WERI-Rb-1 (cell line): Measurements from ENCODE around the gene PLEKHA4.

Source experiments
- DNase-seq: peaks from one replicate; pipeline ENCODE4 v3.0.0-alpha.2; 2020
- H3K27ac ChIP-seq: fragments of 250-450 bp; sonication (Bioruptor Pico); 2 replicates; pipeline ENCODE4 v1.5.1; 2020; ENCODE audit warnings: mild to moderate bottlenecking, moderate library complexity
- H3K27me3 ChIP-seq: fragments of 250-450 bp; sonication (Bioruptor Pico); 2 replicates; pipeline ENCODE4 v1.5.1; 2021; ENCODE audit warnings: mild to moderate bottlenecking, low read depth, moderate library complexity; ENCODE audit not compliant: insufficient read depth, severe bottlenecking
- H3K36me3 ChIP-seq: fragments of 250-450 bp; sonication (Bioruptor Pico); 2 replicates; pipeline ENCODE4 v1.5.1; 2020; ENCODE audit warnings: mild to moderate bottlenecking, moderate library complexity
- H3K4me3 ChIP-seq: 2 replicates; pipeline ENCODE4 v1.5.1; 2011; ENCODE audit warnings: low read depth, mild to moderate bottlenecking, control low read depth, low read length
- H3K9me3 ChIP-seq: fragments of 250-450 bp; sonication (Bioruptor Pico); 2 replicates; pipeline ENCODE4 v1.5.1; 2021; ENCODE audit warnings: mild to moderate bottlenecking, moderate library complexity; ENCODE audit not compliant: severe bottlenecking
- TF ChIP-seq, protein P1 (sequence below): IDR thresholded peaks from 2 replicates; pipeline ENCODE4 v1.5.1; 2011; ENCODE audit warnings: low read depth, mild to moderate bottlenecking, control low read depth, inconsistent platforms, low read length

Gene PLEKHA4

GRCh38 chr19:48867123-48867745 is 1.2 kb downstream of the PLEKHA4 start:
- no peak overlapping the region for H3K27ac ChIP-seq
- peaks cover 5% of the 10 kb centered on the region for H3K36me3 ChIP-seq
- no peak for DNase-seq
- H3K9me3 ChIP-seq: no peaks in the 10 kb centered on the region
- no peak overlapping the region for H3K4me3 ChIP-seq
- H3K27me3 ChIP-seq: no peaks in the 10 kb centered on the region
- TF ChIP-seq, protein P1, sequence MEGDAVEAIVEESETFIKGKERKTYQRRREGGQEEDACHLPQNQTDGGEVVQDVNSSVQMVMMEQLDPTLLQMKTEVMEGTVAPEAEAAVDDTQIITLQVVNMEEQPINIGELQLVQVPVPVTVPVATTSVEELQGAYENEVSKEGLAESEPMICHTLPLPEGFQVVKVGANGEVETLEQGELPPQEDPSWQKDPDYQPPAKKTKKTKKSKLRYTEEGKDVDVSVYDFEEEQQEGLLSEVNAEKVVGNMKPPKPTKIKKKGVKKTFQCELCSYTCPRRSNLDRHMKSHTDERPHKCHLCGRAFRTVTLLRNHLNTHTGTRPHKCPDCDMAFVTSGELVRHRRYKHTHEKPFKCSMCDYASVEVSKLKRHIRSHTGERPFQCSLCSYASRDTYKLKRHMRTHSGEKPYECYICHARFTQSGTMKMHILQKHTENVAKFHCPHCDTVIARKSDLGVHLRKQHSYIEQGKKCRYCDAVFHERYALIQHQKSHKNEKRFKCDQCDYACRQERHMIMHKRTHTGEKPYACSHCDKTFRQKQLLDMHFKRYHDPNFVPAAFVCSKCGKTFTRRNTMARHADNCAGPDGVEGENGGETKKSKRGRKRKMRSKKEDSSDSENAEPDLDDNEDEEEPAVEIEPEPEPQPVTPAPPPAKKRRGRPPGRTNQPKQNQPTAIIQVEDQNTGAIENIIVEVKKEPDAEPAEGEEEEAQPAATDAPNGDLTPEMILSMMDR: no peak

DNA sequence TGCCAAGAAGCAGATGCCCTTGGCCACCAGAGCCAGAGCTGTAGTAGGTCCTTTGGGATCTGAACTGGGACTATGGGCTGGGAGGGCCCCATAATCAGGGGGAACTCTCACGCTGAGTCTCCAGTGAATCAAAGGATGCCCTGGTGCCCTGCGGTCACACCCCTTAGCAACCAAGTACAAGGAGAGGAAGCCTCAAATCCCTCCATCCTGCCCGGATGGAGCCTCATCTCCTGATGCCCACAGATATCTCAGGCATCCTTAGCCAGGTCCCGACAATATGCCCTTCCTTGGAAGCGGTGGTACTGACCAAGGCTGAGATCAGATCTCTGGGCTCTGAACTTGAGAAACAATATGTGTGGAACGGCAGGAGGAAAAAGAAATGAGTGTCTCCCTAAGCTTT is 1.7 kb downstream of the PLEKHA4 start:
- TF ChIP-seq, protein P1: no peak
- Histone ChIP-seq H3K27me3 (no peaks in the 10 kb centered on the region), H3K4me3 (no peak overlapping the region), H3K9me3 (no peaks in the 10 kb centered on the region), H3K36me3 (peaks cover 5% of the 10 kb centered on the region), H3K27ac (no peak overlapping the region)
- DNase-seq: no peak

DNA sequence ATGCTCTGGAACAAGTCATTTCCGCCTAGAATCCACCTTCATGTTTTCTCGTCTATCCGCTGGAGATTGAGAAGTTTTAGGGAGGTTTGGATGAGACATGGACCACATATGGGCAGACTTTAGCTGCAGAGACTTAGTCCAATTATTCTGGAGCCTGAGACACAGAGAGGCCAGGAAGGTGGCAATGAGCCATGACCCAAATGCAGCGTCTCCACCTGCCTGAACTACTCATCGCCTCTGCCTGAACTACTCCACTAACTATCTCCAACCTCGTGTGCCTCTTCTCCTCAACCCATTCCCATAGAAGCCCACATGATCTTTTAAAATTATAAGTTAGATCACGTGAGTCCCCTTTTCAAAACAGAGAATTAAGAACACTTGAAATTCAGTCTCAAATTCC is 5.6 kb downstream of the PLEKHA4 start:
- TF ChIP-seq, protein P1: no peak
- Histone ChIP-seq H3K27ac (no peak overlapping the region), H3K9me3 (no peaks in the 10 kb centered on the region), H3K4me3 (no peak overlapping the region), H3K27me3 (no peaks in the 10 kb centered on the region), H3K36me3 (peaks cover 5% of the 10 kb centered on the region)
- DNase-seq: no peak

DNA sequence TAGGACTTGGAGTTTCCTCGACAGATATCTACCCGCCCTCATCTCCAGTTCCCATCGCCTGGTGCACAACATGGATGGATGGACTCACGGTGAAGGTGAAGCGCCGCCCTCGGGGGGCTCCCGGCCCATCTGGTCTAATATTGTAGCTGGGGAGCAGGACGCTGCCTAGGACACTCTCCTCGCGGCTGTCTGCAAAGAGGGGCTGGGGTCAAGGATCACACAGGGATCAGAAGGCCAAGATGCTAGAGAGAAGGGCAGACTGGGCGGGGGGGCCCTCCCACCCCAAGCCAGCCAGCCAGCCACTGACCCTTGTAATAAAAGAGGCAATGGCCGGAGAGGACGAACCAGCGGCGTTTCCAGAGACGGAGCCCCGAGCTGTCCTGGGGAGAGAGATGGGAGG is 7.1 kb downstream of the PLEKHA4 start:
- TF ChIP-seq, protein P1: no peak
- no peak overlapping the region for H3K27ac ChIP-seq
- no peak for DNase-seq
- no peaks in the 10 kb centered on the region for H3K9me3 ChIP-seq
- no peaks in the 10 kb centered on the region for H3K27me3 ChIP-seq
- H3K36me3 ChIP-seq: peaks cover 5% of the 10 kb centered on the region
- H3K4me3 ChIP-seq: no peak overlapping the region

- Histone ChIP-seq H3K27me3 (no peaks in the 10 kb centered on the region), H3K36me3 (peaks cover 5% of the 10 kb centered on the region), H3K4me3 (no peak overlapping the region), H3K9me3 (no peaks in the 10 kb centered on the region), H3K27ac (no peak overlapping the region)
- no peak for DNase-seq
- TF ChIP-seq, protein P1: no peak
Measured at GRCh38 chr19:48859711-48860572, 8.5 kb downstream of the PLEKHA4 start.
